Thyroid gland (tissue), 4 donors: ENCODE results near the gene DKC1.

Experiments used
- POLR2A ChIP-seq, 2 donors: fragments of 450-650 bp; IDR thresholded peaks; one replicate each; pipeline ENCODE4 v1.6.1; 2017; ENCODE audit warnings: antibody characterized with exemption in 2 of 2, mild to moderate bottlenecking in 2 of 2, moderate library complexity in 1 of 2
- TF ChIP-seq, protein P1 (sequence below), 6 experiments: fragments of 200-600 bp in 3 of 6; fragments of 450-650 bp in 3 of 6; sonication (generic) in 3 of 6; IDR thresholded peaks; one replicate each; pipeline ENCODE4 v1.5.1; 2016 to 2019; ENCODE audit warnings: antibody characterized with exemption in 6 of 6, mild to moderate bottlenecking in 2 of 6, inconsistent platforms in 1 of 6, moderate library complexity in 1 of 6

DNA sequence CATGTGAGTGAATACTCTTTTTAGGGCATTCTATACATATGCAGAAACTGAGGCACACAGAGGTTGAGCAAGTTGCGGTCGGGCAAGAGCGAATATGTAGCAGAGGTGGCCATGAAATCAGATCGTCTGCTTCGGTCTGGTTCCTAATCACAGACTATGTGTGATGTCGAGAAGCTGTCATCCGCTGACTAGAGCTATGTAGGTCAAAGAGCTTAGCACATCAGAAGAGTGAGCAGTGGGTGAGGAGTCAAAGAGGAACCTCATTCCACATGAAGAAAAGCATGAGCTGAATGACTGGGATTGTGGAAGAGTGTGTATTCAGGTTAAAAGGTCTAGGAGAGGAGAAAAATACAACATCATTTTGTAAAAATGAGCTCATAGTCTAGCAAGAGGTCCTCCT lies 30.8 kb upstream of the DKC1 start:
- TF ChIP-seq POLR2A (IDR thresholded peaks at IDR 0.05) = no peak
- TF ChIP-seq, protein P1, sequence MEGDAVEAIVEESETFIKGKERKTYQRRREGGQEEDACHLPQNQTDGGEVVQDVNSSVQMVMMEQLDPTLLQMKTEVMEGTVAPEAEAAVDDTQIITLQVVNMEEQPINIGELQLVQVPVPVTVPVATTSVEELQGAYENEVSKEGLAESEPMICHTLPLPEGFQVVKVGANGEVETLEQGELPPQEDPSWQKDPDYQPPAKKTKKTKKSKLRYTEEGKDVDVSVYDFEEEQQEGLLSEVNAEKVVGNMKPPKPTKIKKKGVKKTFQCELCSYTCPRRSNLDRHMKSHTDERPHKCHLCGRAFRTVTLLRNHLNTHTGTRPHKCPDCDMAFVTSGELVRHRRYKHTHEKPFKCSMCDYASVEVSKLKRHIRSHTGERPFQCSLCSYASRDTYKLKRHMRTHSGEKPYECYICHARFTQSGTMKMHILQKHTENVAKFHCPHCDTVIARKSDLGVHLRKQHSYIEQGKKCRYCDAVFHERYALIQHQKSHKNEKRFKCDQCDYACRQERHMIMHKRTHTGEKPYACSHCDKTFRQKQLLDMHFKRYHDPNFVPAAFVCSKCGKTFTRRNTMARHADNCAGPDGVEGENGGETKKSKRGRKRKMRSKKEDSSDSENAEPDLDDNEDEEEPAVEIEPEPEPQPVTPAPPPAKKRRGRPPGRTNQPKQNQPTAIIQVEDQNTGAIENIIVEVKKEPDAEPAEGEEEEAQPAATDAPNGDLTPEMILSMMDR (IDR thresholded peaks at IDR 0.05) = no peak
